GM18873 (cell line): ENCODE results near the gene CLRN3.

ENCODE experiments used
- ATAC-seq: cut with Tn5 transposase; IDR thresholded peaks from one replicate; pipeline ENCODE4 v1.9.1; 2021; ENCODE audit warnings: mild to moderate bottlenecking, moderate library complexity, moderate number of reproducible peaks; ENCODE audit not compliant: unreplicated experiment, low FRiP score

The CLRN3 gene

GRCh38 chr10:127878475-127879055 is 14.2 kb downstream of the CLRN3 start:
- ATAC-seq = no peak

DNA sequence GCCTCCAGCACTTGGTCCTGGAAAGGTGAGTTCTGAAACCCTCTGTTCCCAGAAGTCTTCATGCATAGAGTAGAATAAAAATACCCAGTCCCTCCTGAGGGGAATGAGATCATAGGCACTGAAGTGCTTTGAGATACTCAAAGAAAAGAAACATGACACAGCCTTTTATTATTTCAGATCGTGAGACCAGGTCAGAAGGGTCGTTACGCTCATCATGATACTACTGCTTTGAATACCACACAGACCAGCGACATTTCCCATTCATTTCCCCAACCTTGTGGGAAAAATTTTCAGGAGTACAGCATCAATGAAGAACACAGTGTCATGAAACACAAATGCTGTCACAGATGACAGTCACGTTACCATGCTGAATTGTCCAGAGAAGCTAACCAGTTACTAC is 15.0 kb downstream of the CLRN3 start:
- no peak for ATAC-seq

DNA sequence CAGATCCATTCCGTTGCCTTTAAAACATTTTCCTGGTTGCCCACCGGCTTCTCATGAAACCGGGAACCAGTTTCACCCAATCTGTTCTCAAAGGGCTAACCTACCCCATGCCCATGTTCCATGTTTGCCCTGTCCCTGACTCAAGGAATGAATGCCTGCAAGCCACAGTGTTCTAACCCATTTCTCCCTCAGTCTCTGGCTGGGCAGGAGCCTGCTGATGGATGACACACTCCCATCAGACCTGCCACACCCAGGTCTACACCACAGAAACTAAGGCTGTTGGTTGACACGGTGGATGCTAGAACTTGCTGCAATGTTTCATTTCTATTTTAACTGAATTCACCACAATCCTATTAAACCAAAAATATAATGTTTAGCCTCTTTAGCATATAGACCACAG is 15.6 kb downstream of the CLRN3 start:
- no peak for ATAC-seq

DNA sequence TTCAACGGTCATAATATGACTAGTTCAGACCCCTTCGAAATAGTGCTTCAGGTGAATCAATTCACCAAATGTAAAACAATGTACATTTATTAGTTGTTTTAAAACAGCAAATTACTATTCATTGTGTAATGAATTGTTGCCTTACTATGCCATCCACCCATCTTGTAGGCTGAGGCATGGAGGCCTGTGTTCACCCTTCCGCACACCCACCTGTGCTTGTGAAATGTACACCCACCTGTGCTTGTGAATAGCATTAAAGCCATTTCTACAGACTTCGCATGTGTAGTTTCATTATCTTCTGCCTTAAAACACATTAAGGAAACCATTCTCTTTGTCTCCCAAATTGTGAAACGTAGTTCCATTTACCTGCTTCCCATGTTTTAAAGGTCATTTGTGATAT is 16.8 kb downstream of the CLRN3 start:
- no peak for ATAC-seq

DNA sequence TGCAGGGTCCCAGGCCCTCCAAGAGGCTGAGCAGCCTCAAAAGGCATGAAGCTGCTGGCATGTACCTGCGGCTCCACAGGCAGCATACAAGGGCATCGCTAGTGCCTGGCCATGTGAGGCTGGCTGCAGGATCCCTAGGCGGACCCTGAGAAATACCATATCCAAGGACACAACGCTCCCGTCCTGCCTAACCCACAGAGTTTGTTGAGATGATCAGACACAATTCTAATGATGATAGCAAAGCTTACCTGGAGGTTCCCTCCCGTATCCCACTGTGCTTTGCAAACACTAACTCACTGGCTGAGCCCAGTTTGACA is 17.3 kb downstream of the CLRN3 start:
- no peak for ATAC-seq

DNA sequence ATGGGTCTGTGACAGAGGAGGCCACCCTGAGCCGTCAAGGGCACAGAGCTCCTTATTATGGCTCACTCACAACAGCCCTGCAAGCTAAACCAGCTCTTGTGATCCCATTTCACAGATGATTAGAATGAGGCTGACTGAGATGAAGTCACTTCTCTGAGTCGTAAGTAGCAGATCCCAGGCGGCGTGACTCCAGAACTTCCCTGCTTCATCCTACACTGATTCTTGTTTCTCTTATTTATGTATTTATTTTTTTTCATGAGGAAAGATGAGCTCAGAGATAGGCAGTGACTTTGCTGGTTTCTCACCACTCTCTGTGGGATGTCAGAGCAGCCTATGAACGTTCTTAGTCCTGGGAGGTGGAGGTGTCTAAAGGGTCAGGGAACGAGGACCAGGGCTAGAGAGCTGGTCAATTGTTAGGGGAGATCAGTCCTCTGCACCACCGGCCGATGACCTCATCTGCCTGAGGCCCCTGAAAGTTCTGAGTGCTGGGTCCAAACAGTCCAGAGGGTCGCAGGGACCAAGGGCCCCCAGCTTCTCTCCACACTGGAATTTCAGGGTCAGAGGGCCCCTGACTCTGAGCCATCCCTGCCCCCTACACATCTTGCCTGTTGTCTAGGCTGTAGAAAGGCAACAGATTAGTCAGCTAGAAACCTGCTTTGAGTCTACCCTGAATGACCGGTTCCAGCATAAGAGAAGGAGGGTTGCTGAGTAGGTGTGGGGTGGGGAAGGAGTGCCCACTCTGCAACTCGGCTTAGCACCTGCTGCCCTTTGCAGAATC is 17.9 kb downstream of the CLRN3 start:
- no peak for ATAC-seq

GRCh38 chr10:127873901-127874470 is 18.8 kb downstream of the CLRN3 start:
- no peak for ATAC-seq

- ATAC-seq = no peak
These were observed 19.7 kb downstream of the CLRN3 start for GRCh38 chr10:127872871-127873600.

DNA sequence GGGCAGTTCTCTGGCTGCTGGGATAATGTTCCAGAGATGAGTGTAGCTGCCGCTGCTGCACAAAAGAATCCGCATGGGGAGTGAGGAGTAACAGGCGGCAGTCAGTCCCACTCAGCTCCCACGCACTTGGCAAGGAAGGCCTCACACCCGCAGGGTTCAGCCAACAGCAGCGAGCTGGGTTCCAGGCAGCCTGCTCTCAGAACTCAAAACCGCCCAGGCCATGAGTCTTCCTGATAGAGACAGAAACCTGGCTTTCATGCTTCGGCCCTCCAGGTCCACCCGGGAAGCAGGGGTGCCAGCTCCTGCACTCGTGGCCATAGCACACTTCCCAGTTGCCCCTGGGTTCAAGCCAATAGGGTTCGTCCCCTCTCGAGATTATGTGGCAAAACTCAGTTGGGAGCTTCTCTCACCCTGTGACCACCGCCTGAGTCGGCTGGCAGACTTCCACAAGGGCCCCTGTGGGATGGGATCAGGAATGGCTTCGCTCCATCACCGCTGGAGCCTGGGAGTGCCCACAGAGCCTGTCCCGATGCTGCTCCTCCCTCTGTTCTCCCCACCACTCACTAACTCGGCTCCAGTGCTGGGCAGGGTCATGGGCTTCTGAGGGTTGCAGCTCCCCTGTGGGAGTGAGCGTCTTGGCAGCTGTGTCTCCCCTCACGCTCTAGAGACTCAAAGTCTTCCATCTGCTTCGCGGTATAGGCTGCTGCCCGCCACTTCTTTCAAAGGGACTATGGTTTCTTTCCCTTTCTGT is 20.6 kb downstream of the CLRN3 start:
- ATAC-seq = no peak

GRCh38 chr10:127871631-127872010 is 21.1 kb downstream of the CLRN3 start:
- no peak for ATAC-seq

- no peak for ATAC-seq
These were observed 23.4 kb downstream of the CLRN3 start for GRCh38 chr10:127869329-127869728.

DNA sequence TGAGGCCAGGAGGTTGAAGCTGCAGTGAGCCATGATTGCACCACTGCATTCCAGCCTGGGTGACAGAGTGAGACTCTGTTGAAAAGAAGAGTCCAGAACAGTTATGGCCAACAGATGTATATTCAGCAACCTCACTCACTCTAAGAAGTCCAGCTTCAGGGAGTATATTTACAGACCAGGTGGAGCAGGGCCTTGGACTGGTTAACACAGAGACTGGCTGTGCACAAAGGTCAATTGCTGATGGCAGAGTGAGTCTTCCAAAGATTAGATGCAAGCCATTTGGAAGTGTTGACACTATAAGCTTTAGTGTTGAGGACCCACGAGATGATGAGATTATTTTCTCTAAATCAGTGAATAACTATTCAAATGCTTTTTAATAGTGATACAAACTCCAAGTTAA is 24.9 kb downstream of the CLRN3 start:
- no peak for ATAC-seq

GRCh38 chr10:127866276-127867013 is 26.3 kb downstream of the CLRN3 start:
- ATAC-seq = no peak

DNA sequence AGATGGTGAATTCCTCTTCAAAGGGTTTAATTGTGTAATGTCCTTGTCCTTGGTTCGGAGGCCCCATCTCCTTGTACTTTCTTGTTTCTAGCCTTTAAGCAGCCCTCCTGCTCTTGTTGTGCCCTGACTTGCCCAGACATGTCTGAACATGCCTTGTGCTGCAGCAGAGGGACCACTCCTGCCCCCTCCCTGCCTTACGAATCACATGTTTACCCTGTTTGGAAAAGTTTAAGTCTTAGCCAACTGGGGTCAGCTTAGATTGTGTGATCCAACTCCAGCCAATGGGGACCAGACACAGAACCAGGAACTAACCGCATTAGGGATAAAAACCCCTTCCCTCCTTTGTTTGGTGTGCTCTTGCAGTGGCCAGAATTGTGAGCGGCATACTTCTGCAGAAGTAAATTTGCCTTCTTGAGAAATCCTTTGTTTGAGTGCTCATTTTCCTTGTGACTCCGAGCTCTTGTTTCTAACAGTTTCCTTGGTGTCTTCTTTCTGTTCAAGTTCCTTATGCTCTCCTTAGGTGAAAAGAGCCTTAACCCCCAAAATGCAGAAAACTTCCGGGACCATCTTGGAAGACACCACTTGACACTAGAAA is 29.4 kb downstream of the CLRN3 start:
- no peak for ATAC-seq

- ATAC-seq = no peak
These were observed 32.1 kb downstream of the CLRN3 start for GRCh38 chr10:127860592-127860991.

DNA sequence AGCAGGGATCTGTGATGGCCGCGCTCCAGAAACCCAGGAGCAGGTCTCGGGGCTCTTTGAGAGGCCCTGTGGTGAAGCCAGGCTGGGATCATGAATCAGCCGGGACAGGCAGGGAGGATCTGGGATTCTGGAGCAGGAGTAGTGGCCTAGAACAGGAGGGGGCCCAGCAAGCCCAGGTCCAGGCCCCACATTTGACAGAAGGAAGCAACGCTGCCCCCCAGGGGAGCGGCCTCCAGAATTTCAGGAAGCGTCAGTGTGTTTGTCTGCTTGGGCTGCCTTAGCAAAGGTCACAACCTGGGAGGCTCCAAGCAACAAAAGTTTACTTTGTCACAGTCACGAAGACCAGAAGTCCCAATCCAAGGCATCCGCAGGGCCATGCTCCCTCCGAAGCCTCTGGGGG is 36.8 kb downstream of the CLRN3 start:
- no peak for ATAC-seq

- ATAC-seq = no peak
These were observed 37.2 kb downstream of the CLRN3 start for GRCh38 chr10:127855591-127855881.

DNA sequence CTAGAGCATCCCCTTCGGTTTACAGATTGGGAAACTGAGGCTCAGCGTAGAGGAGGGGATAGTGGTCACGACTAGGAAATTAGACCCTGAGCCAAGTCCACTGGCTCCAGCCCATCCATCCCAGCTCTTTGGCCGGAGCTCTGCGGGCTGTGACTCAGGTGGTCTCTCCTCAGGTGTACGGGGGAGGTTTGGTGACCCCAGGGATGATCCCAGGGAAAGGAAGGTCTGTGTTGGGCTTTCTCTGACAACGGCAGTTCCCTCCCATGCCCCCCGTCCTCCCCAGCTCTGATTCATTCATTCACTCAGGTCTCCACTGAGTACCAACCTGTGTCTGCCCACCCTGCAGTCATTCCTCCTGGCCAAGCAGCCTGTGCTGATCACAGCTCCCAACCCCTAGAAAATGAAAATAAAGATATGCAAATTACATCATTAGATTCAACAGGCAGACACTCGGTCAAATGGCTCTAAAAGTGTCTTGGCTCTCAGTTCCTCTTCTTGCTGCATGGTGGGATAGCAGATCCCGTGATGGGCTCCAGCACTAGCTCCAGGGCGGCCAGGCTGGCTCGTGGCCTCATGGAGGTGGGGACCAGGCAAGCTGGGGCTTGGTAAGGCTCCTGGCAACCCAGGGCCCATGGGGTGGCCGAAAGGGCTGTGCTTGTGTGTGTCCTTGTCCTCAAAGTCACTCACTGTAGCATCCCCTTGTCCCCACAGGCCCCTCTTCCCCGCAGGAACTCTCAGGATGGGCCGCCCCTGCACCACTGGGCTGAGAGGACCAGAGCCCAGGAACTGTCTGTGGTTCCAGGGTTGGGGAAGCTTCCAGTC is 37.8 kb downstream of the CLRN3 start:
- ATAC-seq = peak; percentile 66
